Lower leg skin (tissue), 3 donors: ENCODE results near the gene PGLYRP3.

Experiments
- CTCF ChIP-seq, 3 donors: fragments of 450-650 bp; IDR thresholded peaks; one replicate each; pipeline ENCODE4 v1.5.1; 2016; ENCODE audit warnings: antibody characterized with exemption in 3 of 3, mild to moderate bottlenecking in 3 of 3, moderate library complexity in 2 of 3
- POLR2A ChIP-seq, 2 donors: fragments of 450-650 bp; IDR thresholded peaks; one replicate each; pipeline ENCODE4 v1.6.1; 2016 to 2017; ENCODE audit warnings: antibody characterized with exemption in 2 of 2, mild to moderate bottlenecking in 1 of 2, moderate library complexity in 1 of 2

GRCh38 chr1:153346077-153346723 lies 33.4 kb upstream of the PGLYRP3 start:
- TF ChIP-seq CTCF (IDR thresholded peaks at IDR 0.05) (no peak), POLR2A (IDR thresholded peaks at IDR 0.05) (no peak)
